NCI-H2029 treated with DMSO at 0.1 percent for 48 hours (cell line): Measurements from ENCODE around the gene PDXDC1.
"Not testable (repeated sequence)": the region's sequence is repeated elsewhere in the genome, so short reads cannot be mapped to it uniquely, and the experiment has no call there.

ENCODE experiments used
- DNase-seq: peaks from one replicate; lab custom pipeline; 2025; lab: John Stamatoyannopoulos, UW

PDXDC1 gene

DNA sequence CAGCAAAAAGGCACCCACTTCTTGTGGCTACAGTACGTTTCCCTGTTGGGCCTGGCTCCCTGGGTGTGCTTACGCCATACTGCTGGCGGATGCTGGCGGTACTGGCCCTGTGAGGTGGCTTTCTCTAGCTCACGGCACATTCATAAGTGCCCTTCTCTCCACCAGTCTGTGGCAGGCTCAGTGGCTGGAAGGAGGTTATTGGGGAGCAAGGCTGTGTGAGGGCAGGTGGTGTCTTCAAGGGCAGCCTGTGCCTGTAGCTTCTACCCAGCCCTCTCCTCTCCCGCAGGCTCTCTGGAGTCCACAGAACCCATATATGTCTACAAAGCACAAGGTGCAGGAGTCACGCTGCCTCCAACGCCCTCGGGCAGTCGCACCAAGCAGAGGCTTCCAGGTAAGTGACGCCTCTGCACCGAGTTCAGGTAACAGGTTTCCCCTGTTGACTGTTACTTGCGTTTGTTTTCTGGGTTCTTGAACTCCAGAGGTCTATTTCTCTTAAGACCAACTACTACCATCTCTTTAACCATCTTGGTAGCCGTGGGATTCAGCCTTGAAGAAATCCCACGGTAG, 60.4 kb downstream of the PDXDC1 start:
- DNase-seq, result no peak

DNA sequence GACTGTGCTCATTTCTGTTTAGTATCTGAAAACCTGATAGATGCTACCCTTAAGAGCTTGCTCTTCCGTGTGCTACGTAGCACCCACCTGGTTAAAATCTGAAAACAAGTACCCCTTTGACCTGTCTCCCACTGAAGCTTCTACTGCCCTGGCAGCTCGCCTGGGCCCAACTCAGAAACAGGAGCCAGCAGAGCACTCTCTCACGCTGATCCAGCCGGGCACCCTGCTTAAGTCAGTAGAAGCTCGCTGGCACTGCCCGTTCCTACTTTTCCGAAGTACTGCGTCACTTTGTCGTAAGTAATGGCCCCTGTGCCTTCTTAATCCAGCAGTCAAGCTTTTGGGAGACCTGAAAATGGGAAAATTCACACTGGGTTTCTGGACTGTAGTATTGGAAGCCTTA, 62.2 kb downstream of the PDXDC1 start:
- no peak for DNase-seq

DNA sequence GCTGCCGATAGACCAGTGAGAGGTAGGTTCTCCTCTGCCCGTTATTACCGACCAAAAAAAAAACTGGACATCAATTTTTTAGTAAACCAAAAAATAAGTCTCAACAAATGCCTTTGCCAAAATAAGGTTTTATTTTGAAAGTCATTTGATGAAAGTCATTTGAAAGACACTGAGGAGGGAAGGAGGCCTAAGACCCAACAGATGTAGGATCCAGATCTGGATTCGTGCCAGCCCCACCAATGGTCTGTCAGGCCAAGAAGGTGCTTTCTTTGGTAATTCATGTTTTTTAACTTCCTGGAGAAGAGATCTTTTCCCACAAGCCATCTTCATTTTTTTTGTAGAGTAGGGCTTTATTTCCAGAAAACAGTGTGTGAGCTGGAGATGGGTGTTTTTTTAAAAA, 62.9 kb downstream of the PDXDC1 start:
- no peak for DNase-seq

DNA sequence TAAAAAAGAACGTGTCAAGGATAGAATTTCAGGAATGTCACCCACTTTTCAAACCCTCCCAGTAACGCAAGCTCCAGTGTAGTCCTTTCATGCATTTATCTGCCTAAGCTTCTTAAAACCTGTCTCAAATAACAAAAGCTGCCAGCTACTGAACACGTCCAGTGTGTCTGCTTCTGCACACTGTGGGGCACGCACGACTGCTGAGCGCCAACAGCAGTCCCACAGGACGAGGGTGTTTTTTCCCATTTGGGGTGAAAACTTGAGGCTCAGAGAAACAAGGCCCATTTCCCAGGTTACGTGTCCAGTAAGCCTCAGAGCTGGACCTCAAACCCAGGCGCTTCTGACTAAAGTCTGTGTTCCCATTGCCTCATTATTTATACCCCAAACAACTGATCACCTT, 63.9 kb downstream of the PDXDC1 start:
- DNase-seq, result no peak

DNA sequence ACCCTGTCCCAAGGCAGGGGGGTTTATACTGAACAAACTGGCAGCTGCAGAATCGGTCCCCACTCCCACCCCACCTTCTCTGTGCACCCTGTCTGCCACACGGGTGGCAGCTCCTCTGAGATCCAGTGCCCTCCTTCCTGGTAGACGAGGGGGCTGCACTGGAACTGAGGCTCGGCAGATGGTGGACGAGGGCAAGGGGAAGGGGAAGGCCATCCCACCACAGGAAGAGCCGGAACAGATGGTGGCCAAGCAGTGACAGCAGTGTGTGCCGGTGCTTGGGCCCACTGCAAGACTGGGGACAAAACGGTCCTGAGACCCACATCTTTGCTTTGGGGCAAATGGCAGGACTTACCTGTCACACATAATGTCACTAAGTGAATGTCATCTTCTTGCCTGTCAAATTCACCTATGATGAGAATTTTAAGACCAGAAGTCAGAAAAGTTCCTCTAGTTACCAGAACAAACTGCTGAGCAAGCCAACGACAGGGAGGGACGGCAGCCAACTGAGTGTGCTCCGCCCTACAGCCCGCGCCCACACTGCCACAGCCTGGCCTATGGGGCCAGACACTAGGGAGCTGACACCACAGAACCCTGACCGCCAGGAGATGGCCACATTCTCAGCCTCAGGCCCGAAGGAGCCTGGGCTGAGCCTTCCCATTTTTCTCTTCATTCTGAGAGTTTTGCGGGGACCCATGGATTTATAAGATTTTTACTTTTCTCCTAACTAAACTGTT, 66.6 kb downstream of the PDXDC1 start:
- DNase-seq, result no peak

DNA sequence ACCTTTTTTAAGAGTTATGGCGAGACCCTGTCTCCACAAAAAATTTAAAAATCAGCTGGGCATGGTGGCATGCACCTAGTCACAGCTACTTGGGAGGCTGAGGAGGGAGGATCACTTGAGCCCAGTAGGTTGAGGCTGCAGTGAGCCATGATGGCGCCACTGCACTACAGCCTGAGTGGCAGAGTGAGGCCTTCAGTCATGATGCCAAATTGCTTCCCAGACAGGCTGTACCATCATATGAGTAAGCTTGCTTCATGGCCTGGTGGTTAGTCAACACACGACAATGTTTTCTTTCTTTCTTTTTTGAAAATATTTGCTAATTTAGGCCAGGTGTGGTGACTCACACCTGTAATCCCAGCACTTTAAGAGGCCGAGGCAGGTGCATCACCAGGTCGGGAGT, 68.5 kb downstream of the PDXDC1 start:
- no peak for DNase-seq

DNA sequence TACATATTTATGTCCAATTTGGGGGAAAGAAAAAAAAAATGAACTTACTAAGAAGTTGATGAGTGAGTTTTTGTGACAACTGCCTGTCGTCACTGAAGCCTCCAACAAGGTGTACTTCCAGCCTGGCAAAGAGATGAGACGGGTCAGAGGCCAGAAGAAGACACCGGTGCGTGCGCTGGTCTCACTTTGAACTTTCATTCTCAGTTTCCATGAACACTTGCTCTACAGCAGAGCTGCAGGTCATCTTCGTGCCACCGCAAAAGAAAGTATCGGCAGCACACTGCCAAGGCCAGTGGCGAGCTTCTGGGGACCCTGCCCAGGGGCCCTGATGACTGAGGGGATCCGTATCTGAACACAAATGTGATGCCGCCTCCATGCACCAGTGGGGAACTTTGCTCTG, 69.5 kb downstream of the PDXDC1 start:
- no peak for DNase-seq

DNA sequence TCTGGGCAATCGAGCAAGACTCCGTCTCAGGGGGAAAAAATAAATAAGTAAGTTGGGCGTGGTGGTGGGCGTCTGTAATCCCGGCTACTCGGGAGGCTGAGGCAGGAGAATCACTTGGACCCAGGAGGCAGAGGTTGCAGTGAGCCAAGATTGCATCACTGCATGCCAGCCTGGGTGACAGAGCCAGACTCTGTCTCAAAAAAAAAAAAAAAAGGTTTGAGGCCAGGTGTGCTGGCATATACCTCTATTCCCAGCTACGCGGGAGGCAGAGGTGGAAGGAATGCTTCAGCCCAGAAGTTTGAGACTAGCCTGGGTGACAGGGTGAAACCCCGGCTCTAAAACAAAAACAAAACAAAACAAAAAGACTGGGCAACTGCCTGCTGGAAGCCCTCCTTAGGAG, 70.4 kb downstream of the PDXDC1 start:
- DNase-seq, result not testable (repeated sequence)

DNA sequence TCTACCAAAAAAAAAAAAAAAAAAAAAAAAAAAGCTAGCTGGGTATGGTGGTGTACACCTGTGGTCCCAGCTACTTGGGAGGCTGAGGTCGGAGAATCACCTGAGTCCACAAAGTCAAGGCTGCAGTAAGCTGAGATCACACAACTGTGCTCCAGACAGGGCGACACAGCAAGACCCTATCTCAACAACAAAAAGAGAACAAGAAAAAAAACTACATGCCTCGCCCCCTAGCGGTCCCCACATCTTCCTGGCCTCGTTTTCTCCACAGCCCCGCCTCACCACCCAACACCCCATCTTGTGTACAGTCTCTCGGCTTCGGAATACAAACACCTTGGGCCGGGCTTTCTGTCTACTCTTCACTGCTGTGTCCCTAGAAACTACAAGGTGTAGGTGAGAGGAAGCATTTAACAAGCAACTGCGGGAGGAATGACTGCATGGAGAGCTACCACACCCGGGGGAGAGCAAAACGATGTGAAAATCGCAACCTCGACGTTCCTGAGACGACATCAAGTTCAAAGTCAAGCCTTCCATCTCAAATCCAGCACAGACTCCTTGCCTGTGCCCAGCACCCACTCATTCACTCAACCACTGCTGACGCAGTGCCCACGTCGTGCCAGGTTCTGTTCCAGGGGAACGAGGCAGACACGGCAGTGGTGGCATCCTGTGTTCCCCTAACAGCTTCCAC, 72.0 kb downstream of the PDXDC1 start:
- no peak for DNase-seq

DNA sequence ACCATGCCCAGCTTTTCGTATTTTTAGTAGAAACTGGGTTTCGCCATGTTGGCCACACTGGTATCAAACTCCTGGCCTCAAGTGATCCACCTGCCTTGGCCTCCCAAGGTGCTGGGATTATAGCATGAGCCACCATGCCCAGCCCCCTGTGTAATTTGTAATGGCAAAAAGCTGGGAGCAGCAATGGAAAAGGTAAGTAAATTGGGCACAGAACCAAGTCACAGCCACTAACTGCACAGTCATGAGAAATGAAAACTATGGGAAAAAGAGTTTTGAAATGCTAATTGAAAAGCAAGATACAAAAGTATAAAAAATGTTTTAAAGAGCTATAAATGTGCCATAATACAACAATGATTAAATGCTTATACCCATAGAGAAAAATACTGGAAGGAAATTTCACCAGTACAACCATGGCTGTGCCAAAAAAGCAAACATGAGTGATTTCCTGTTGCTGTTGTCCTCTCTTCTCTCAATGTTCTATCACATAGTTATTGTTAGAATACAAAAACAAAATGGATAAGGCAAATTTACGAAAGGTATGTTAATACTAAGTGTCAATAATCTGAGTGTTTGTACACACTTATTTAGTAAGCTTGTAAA, 74.9 kb downstream of the PDXDC1 start:
- DNase-seq, result no peak

DNA sequence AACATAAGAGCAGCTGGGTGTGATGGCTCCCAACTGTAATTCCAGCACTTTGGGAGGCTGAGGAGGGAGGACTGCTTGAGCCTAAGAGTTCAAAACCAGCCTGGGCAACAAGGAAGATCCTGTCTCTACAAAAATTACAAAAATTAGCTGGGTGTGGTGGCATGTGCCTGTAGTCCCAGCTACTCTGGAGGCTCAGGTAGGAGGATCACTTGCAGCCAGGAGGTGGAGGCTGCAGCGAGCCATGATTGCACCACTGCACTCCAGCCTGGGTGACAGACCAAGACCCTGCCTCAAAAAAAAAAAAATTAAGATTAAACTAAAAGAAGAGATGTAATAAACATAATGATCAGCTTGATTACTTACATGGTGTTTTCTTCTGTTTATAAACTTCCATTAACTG, 75.6 kb downstream of the PDXDC1 start:
- DNase-seq, result not testable (repeated sequence)

DNA sequence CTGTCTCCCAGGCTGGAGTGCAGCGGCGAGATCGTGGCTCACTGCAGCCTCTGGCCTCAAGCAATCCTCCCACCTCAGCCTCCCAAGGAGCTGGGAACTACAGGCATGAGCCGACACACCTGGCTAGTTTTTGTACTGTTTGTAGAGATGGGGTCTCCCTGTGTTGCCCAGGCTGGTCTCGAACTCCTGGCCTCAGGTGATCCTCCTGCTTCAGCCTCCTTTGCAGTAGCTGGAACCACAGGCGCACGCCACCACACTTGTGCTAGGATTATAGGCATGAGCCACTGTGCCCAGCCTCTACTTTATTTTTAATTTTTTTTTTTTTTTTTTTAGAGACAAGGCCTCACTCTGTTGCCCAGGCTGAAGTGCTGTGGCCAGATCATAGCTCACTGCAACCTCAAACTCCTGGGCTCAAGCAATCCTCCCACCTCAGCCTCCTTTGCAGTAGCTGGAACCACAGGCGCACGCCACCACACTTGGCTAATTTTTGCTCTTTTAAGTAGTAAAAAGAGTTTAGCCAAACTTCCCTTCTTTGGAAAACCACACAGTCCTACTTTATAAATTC, 76.6 kb downstream of the PDXDC1 start:
- no peak for DNase-seq

DNA sequence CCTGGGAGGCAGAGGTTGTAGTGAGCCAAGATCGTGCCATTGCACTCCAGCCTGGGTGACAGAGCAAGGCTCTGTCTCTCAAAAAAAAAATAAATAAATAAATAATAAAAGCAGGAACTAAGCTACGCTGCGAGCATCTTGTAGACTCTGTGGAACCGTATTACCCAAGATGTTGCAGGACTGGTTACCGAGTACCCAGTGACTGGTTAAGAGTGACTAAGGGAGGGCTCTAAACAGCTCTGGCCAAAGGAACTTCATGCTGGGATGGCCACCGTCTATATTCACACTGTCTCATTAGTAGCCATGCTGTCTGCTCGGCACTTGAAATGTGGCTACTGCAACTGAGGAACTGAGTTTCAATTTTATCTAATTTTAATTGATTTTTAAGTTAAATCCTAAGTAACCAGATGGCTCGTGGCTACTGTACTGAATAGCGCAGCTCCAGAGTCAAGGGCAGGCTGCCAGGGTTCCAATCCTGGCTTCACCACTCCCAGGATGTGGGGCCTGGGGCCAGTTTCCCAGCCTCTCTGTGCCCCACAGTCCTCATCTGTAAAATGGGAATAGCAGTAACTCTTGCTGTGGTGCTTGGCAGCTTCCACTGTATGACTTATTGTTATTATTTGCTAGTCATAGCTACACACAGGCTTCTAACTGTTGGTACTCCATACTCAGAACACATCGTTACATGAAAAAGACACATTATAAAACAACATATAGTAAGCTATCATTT, 78.1 kb downstream of the PDXDC1 start:
- no peak for DNase-seq

DNA sequence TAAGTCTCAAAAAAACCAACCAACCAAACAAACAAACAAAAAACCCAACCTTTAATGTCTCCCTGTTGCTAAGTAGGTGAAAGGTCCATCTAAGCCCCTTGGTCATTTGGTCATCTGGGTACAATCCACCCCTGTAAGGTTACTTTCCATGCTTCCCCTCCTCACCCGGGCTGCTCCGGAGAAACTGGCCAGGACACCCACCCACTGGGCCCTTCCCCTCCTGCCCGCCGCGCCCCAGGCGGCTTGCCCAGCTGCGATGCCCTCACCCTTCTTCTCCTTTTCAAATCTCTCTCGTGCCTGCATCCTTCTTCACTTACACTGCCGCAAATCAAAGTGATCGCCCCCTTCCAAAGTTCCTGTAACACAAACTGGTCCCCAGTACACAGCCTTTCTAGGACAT, 79.1 kb downstream of the PDXDC1 start:
- no peak for DNase-seq

DNA sequence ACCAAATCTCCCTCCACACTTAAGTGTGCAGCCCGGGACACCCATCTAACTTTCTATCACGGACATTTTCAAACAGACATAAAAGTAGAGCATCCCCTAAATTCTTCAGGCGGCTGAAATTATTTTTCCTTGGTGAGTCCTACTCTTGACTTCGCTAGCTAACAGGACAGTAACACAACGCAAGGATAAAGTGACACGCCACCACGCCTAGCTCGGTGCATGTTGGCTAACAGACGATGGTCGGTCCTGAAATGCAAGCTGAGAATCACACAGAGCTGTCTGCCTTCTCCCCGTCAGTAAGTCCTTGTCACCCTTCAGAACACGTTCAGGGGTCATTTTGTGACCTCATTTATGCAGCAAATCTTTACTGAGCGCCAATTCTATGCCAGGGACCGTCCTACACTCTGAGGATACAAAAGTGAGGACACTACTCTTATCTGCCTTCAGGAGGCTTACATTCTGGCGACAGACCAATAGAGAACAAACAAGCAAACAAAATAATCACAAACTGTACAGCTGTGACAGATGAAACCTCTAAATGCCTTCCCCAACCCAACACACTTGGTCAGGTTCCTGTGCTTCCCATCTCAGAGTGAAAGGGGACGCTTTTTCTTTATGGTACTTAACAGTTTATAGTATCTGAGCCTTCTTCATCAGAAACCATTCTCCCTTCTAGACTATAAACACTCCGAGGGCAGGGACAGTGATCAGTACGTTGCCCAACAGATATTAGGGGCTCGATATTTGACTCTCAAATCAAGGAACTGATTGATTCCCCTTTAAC, 79.7 kb downstream of the PDXDC1 start:
- DNase-seq, result no peak

DNA sequence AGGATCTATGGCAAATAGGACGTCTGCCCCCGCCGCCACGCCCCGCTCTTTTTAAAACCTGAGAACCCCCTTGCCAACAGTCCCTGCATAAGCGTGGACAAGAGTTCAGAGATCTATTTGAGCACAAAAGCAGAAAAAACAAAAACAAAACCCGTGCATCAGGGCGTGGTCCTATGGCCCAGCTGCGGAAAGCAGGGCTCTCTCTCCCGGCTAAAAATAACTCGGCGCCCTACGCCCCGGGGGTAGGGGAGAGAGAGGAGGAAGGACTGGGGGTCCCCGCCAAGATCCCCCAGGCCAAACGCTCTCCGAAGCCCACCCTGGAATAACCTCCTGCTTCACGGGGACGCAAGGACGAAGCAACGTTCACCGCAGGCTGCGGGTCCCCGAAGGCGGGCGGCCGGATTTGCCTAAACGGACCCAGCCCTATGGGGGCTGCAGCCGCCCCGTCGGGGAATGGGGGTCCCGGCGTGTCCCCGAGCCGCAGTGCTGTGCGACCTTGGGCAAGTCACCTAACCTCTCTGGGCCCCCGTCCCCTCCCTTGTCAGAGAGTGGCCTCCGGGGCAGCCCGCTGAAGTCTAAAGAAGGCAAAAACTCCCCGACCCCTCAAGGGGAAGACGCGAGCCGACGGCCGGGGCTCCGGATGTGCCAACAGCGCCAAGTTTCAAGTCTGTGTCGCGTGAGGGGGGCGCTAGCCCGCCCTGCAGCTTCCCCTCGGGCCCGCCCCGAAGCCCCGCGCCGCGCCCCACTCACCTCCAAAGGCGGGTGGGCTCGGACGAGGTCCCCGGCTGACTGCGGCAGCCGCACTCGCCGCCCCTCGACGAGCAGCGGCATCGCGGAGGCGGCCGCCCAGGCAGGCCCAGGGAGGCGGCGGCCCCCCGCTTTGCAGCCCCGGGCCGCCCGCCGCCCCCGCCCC, 80.6 kb downstream of the PDXDC1 start:
- no peak for DNase-seq

DNA sequence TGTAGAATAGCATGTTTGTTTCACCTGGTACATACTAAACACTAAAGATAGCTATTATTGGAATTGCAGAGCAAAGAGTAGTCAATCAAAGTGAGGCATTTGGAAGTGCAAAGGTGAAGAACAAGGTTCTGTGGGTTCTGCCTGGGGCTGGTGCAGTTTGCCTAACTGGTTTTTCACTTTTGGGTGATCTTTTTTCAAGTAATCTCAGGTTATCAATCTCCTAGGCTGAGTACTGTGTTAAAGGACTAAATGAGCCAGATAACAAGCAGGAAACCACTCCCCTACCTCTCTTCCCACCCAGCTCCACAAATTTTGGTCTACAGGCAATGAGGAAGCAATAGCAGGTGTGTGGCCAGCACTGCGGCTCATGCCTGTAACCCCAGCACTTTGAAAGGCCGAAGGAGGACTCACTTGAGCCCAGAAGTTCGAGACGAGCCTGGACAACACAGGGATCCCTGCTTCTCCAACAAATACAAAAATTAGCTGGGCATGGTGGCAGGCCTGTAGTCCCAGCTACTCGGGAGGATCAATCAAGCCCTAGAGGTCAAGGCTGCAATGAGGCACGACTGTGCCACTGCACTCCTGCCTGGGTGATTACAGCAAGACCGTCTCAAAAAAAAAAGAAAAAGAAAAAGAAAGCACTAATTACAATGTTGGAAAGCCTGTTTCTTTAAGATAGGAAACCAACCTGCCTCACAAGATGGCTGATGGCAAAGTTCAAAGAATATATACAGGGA, 83.0 kb downstream of the PDXDC1 start:
- no peak for DNase-seq

DNA sequence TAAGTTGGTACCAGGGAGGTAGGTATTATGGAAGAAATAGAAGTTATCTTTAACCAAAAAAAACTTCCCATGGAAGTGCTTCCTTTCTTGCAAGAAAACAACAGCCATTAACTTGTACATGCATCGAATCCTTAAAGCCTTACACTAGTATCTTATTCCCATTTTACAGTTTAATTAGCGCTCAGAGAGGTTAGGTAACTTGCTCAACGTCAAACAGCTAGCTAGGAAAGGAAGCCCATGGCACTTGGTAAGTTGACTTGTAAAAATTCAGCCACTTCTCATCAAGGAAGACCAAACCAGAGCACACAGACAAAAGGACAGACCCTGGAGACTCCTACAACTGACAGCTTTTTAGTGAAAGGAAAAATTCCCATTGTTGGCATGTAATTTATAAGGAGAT, 84.5 kb downstream of the PDXDC1 start:
- no peak for DNase-seq

DNA sequence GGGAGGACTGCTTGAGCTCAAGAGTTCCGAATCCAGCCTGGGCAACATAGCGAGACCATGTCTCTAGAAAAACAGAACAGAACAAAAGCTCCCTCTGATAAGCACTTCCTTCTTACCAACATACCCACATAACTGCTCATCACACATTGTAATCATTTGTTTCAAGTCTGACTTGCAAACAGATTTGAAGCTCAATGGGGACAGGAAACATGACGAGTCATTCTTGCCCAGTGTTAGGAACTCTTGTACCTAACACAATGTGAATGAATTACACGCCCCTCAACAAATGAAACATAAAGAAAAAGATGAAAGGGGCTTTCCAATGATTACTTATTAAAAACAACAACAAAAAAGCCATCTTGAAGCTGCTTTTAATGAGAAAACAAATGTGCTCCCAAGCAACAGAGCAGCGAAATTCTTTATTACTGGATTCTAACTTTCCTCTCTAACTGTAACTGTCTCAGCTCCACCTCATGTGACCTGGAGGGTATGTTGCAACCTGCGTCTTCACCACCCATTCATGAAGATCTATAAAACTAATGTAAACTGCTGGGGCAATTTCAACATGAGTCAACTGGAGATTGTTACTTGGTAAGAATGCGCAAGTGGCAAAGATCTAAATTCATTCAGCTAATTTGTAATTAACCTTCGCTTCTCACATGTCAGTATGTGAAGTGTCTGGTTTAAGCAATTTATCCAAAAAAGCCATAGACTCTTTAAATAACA, 87.4 kb downstream of the PDXDC1 start:
- DNase-seq, result not testable (repeated sequence)
